Heart right ventricle (tissue), 16 donors: ENCODE data around the gene ANO1. TPM values are rescaled to one million over a fixed set of nuclear protein-coding genes. Genes with fewer than 3 reads are reported as not detected.

ENCODE experiments used
- ATAC-seq, 8 donors: fragments of 200-7000 bp; cut with Tn5 transposase; one replicate each; pipeline ENCODE4 v1.9.1; 2020; ENCODE audit warnings: mild to moderate bottlenecking in 8 of 8, moderate library complexity in 8 of 8, moderate number of reproducible peaks in 1 of 8
- DNase-seq, 2 donors: peaks; one replicate each; pipeline ENCODE4 v3.0.0-alpha.2; 2020
- H3K27ac ChIP-seq, 10 donors: fragments of 200-600 bp; sonication (generic) in 2 of 10; one replicate each; pipeline versions ENCODE4 v1.5.0 to v1.8.0; 2020 to 2022; ENCODE audit warnings: mild to moderate bottlenecking in 3 of 10
- H3K27me3 ChIP-seq, 7 donors: fragments of 200-600 bp; one replicate each; pipeline ENCODE4 v1.8.0; 2021 to 2022; ENCODE audit warnings: mild to moderate bottlenecking in 2 of 7
- H3K36me3 ChIP-seq, 9 donors: fragments of 200-600 bp; sonication (generic) in 1 of 9; one replicate each; pipeline versions ENCODE4 v1.5.0 to v1.8.0; 2020 to 2022; ENCODE audit warnings: mild to moderate bottlenecking in 2 of 9
- H3K4me1 ChIP-seq, 9 donors: fragments of 200-600 bp; sonication (generic) in 1 of 9; one replicate each; pipeline versions ENCODE4 v1.5.0 to v1.8.0; 2020 to 2022; ENCODE audit warnings: mild to moderate bottlenecking in 4 of 9
- H3K4me3 ChIP-seq, 10 donors: fragments of 200-600 bp; sonication (generic) in 2 of 10; one replicate each; pipeline versions ENCODE4 v1.5.0 to v1.8.0; 2020 to 2022; ENCODE audit warnings: mild to moderate bottlenecking in 7 of 10, moderate library complexity in 2 of 10
- H3K9me3 ChIP-seq, 11 donors: fragments of 200-600 bp in 10 of 11; sonication (generic) in 2 of 11; one replicate each; pipeline versions ENCODE4 v1.5.0 to v1.8.0; 2013 to 2022; ENCODE audit warnings: mild to moderate bottlenecking in 2 of 11, control low read depth in 1 of 11, moderate library complexity in 1 of 11
- CTCF ChIP-seq, 9 donors: fragments of 200-600 bp; sonication (generic) in 2 of 9; IDR thresholded peaks; one replicate each; pipeline versions ENCODE4 v1.5.0 to v1.8.0; 2021 to 2022; ENCODE audit warnings: antibody characterized with exemption in 9 of 9, mild to moderate bottlenecking in 5 of 9, moderate library complexity in 1 of 9
- WGBS, 2 donors: extraction: QIAGEN DNeasy Blood & Tissue Kit; methylation state at CpG; one replicate each; pipeline ENCODE4 v1.1.7; 2013; ENCODE audit warnings: inconsistent platforms in 1 of 2; 5-methylcytosine and 5-hydroxymethylcytosine counted together
- intact Hi-C, 10 donors: fragments of 100-400 bp; cut with DNase I; formaldehyde crosslinking; loops; one replicate each; pipeline versions ENCODE4 v1.11.1 to v1.14.2; 2022
- polyA plus RNA-seq, 2 donors: library from polyadenylated mRNA; stranded (reverse); fragments of 200-250 nt; gene quantifications; one replicate each; pipeline ENCODE4 v1.2.3, GENCODE V29; 2013
- total RNA-seq, 10 donors: library from RNA; stranded (reverse); fragmentation: NEBNext Ultra II Directional in 3 of 10; extraction: Animal tissue kit (Norgen Biotek cat#: 25700) in 3 of 10; gene quantifications; one replicate each; pipeline versions ENCODE4 v1.2.1 to v1.2.4, GENCODE V29; 2021 to 2023
- donor health status: Arrhythmogenic right ventricular cardiomyopathy.
- donor health status: ischemic (EF 13 %, LVEDD 7.1; RV severe dilation, severe dysfunction).
- donor health status: healthy with polysubstance abuse.
- donor health status: DM: no; HTN: yes; CAD: no.
- donor health status: DM: no; HTN: no; CAD: no.
- donor health status: ischemic (EF 25% LVEDD 6.9; RV normal size, moderate dysfunction).
- donor health status: ischemic (EF 25% LVEDD 5.7; RV mildly dilated, moderate dysfunction).
- donor health status: healthy.
- donor health status: DM: yes; HTN: yes; CAD: no.
- donor health status: Ischemic cardiomyopathy.
- donor health status: ischemic (EF 35%, LVEDD 5.7; RV mildly dilated, moderate dysfunction).
- donor health status: nonischemic (EF 11% LVEDD 7.7; RV severe dilation, severe dysfunction).
- donor health status: DM: yes; HTN: yes; CAD: no.
- donor health status: PGD.
- donor health status: ischemic (EF 29% LVEDD 5.4; RV normal size, mild dysfunction).
- donor health status: nonischemic (EF 23%, LVEDD 6.1; RV moderate dilation, normal function).

ANO1 gene
- total and polyA plus RNA-seq, 12 donors, result 6.6 to 13.8 (median 9.7) TPM

DNA sequence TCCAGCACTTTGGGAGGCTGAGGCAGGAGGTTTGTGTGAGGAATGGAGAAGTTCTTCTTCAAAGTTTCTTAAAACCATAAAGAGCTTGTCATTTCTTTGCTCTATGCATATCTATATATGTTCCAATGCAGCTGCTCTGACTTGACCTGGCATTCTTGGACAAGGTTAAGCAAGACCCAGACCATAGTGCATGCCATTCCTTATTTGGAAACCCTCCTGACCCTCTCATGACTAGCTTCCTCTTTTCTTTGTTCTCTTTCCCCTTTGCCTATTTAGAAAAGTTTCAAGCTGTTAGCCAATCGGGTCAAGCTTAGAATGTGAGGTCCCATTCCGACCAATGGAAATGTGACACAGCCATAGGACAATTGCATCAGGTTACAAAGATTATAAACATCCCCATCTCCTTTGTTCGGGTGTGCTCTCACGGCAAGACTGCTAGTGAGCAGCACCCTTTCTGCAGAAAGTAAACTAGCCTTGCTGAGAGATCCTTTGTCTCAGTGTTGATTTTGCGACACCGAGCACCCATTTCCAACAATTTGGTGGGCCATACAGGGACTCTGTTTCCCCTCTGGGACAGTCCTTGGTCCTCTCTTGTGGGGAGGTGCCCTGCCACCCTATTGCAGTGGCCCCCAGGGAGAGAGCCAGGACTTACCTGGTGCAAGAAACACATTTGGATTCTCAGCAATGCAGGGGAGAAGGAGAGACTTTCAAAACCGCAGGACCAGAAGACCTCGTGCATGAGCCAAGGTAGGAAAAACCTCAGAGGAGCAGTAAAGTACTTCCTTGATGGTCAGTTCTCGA is 39.9 kb upstream of the ANO1 start:
- WGBS, 2 donors, result 86 to 88% methylated on average over 9 of the region's 9 CpGs
- no peaks in the 10 kb centered on the region for H3K36me3 ChIP-seq
- intact Hi-C loops, result no loop called here
- peaks cover 0 to 3% (median 0%) of the 10 kb centered on the region in 7 donors for H3K27me3 ChIP-seq
- ATAC-seq, result no peak
- no peak overlapping the region for H3K27ac ChIP-seq
- peaks cover 0 to 41% (median 19%) of the 10 kb centered on the region in 11 donors for H3K9me3 ChIP-seq
- H3K4me3 ChIP-seq, result no peak overlapping the region
- no peaks in the 10 kb centered on the region for H3K4me1 ChIP-seq
- DNase-seq, result no peak
- no peak for TF ChIP-seq CTCF (IDR thresholded peaks at IDR 0.05)

- 96% methylated on average over 11 of the region's 11 CpGs for WGBS, 2 donors
- no peak overlapping the region for H3K27ac ChIP-seq
- no peak for TF ChIP-seq CTCF (IDR thresholded peaks at IDR 0.05)
- no peaks in the 10 kb centered on the region for H3K27me3 ChIP-seq
- H3K9me3 ChIP-seq, result peaks cover 0 to 56% (median 25%) of the 10 kb centered on the region in 11 donors
- H3K36me3 ChIP-seq, result no peaks in the 10 kb centered on the region
- no peaks in the 10 kb centered on the region for H3K4me1 ChIP-seq
- intact Hi-C loops, result no loop called here
- H3K4me3 ChIP-seq, result no peak overlapping the region
- DNase-seq (no peak), ATAC-seq (no peak)
Observed at GRCh38 chr11:70040452-70040851, 37.7 kb upstream of the ANO1 start.

GRCh38 chr11:70040869-70041501 is 37.1 kb upstream of the ANO1 start:
- H3K27me3 ChIP-seq, result no peaks in the 10 kb centered on the region
- ATAC-seq, result no peak
- H3K27ac ChIP-seq, result no peak overlapping the region
- H3K36me3 ChIP-seq, result no peaks in the 10 kb centered on the region
- no peaks in the 10 kb centered on the region for H3K4me1 ChIP-seq
- no peak for TF ChIP-seq CTCF (IDR thresholded peaks at IDR 0.05)
- DNase-seq, result no peak
- H3K9me3 ChIP-seq, result peaks cover 0 to 56% (median 25%) of the 10 kb centered on the region in 11 donors
- intact Hi-C loops, result no loop called here
- no peak overlapping the region for H3K4me3 ChIP-seq
- 90 to 91% methylated on average over 4 of the region's 4 CpGs for WGBS, 2 donors

GRCh38 chr11:70043482-70043881 is 34.6 kb upstream of the ANO1 start:
- Histone ChIP-seq H3K27ac (no peak overlapping the region), H3K9me3 (peaks cover 0 to 41% (median 25%) of the 10 kb centered on the region in 11 donors), H3K4me1 (no peaks in the 10 kb centered on the region), H3K4me3 (no peak overlapping the region), H3K27me3 (no peaks in the 10 kb centered on the region), H3K36me3 (no peaks in the 10 kb centered on the region)
- intact Hi-C loops, result no loop called here
- no peak for TF ChIP-seq CTCF (IDR thresholded peaks at IDR 0.05)
- 93 to 96% methylated on average over 1 of the region's 1 CpG for WGBS, 2 donors
- DNase-seq, result no peak
- ATAC-seq, result no peak
